ENCODE results near the gene SGO2.

DNA sequence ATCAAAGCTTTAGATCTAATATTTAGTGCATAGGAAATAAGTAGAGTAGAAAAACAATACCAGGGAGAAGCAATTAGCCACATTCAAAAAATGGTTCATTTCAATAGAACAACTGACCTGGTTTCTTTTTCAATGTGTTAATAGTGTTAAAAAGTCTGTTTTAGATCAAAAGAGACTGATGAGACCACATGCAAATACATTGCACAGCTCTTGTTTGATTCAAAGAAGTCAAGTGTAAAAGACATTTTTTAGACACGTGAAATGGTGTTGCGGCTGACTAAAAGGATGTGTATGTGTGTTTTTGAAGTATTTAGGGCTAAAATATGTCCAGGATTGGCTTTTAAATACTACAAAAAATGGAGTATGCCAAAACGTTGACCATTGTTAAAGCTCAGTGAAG, 58.6 kb downstream of the SGO2 start:
- TF ChIP-seq EZH2 (IDR thresholded peaks at IDR 0.05) (no peak), POLR2AphosphoS5 (IDR thresholded peaks at IDR 0.05; ENCODE audit: borderline replicate concordance, low read depth, low read length) (no peak), FOXP2 (optimal IDR thresholded peaks at IDR 0.05; ENCODE audit: control extremely low read depth, extremely low read length, insufficient read depth) (no peak)

Data from SK-N-MC (cell line).